Endothelial cell of umbilical vein (primary cell): Measurements from ENCODE around the gene PTPN14. TPM values are rescaled to one million over a fixed set of nuclear protein-coding genes. Genes with fewer than 3 reads are reported as not detected.

ENCODE experiments used
- BruUV-seq: library from RNA; stranded (reverse); fragments of 400-500 nt; replicated peaks from 2 replicates; lab custom pipeline; 2021; lab: Mats Ljungman, UMichigan
- CTCF ChIA-PET: fragments of 300-600, 350-600 bp; sonication (Branson Sonifier 250); formaldehyde crosslinking; loops from one replicate; lab custom pipeline; 2021; ENCODE audit warnings: antibody characterized with exemption, inconsistent platforms; lab: Charles Lee
- POLR2A ChIA-PET: fragments of 300-600, 350-600 bp; sonication (Branson Sonifier 250); formaldehyde crosslinking; loops from one replicate; lab custom pipeline; 2021; ENCODE audit warnings: antibody characterized with exemption, inconsistent platforms; lab: Charles Lee
- DNase-seq: peaks from one replicate; pipeline ENCODE4 v3.0.0-alpha.2; 2011; ENCODE audit warnings: low read depth, low spot score
- FAIRE-seq: peaks from 2 replicates; lab custom pipeline; 2011; peaks lifted over from hg19 to GRCh38; lab: Jason Lieb, UNC
- H2AFZ ChIP-seq: 2 replicates; pipeline ENCODE4 v1.6.0; 2012; ENCODE audit warnings: low read depth, low read length, control low read depth, inconsistent platforms
- H3K27ac ChIP-seq: 2 replicates; pipeline ENCODE4 v1.5.1; 2011; ENCODE audit warnings: low read depth, mild to moderate bottlenecking, control low read depth, low read length, moderate library complexity; ENCODE audit not compliant: insufficient read depth
- H3K27me3 ChIP-seq, 2 experiments: 2 replicates each; pipeline versions ENCODE4 v1.6.0 to v1.6.1; 2011; ENCODE audit warnings: low read length in 2 of 2, mixed read lengths in 1 of 2; ENCODE audit not compliant: control insufficient read depth in 2 of 2, insufficient read depth in 2 of 2
- H3K36me3 ChIP-seq, 2 experiments: 2 replicates in 1 of 2; 3 replicates in 1 of 2; pipeline ENCODE4 v1.5.1; 2011; ENCODE audit warnings: low read length in 2 of 2, mild to moderate bottlenecking in 1 of 2, moderate library complexity in 1 of 2; ENCODE audit not compliant: control insufficient read depth in 2 of 2, insufficient read depth in 2 of 2; ENCODE audit errors: extremely low read depth in 1 of 2
- H3K4me1 ChIP-seq: 3 replicates; pipeline ENCODE4 v1.5.1; 2011; ENCODE audit warnings: mild to moderate bottlenecking, low read length; ENCODE audit not compliant: control insufficient read depth, insufficient read depth; ENCODE audit errors: extremely low read depth
- H3K4me2 ChIP-seq: 2 replicates; pipeline ENCODE4 v1.6.1; 2011; ENCODE audit warnings: low read length, control low read depth, mixed read lengths; ENCODE audit not compliant: insufficient read depth
- H3K4me3 ChIP-seq, 3 experiments: fragments of 200-600 bp in 1 of 3; sonication (generic), shearing (Covaris generic) in 1 of 3; replicated peaks in 1 of 3; 2 replicates each; pipeline ENCODE4 v1.5.1; 2011 to 2016; ENCODE audit warnings: control low read depth in 3 of 3, low read length in 3 of 3, mild to moderate bottlenecking in 2 of 3, inconsistent platforms in 1 of 3, low read depth in 1 of 3, moderate library complexity in 1 of 3; ENCODE audit not compliant: insufficient read depth in 1 of 3
- H3K79me2 ChIP-seq: 2 replicates; pipeline ENCODE4 v1.6.0; 2012; ENCODE audit warnings: low read length, inconsistent platforms; ENCODE audit not compliant: control insufficient read depth, insufficient read depth
- H3K9ac ChIP-seq: replicated peaks from 2 replicates; pipeline ENCODE3; 2011; ENCODE audit warnings: low read length, control low read depth; ENCODE audit not compliant: insufficient read depth; ENCODE audit errors: extremely low read depth
- H3K9me1 ChIP-seq: replicated peaks from 3 replicates; pipeline ENCODE4 v1.6.0; 2011; ENCODE audit warnings: mild to moderate bottlenecking, low read length; ENCODE audit not compliant: control insufficient read depth, insufficient read depth; ENCODE audit errors: extremely low read depth
- H3K9me3 ChIP-seq: replicated peaks from 2 replicates; pipeline ENCODE4 v1.5.1; 2012; ENCODE audit warnings: low read length, inconsistent platforms; ENCODE audit not compliant: control insufficient read depth, insufficient read depth
- H4K20me1 ChIP-seq: replicated peaks from 2 replicates; pipeline ENCODE3; 2011; ENCODE audit warnings: mild to moderate bottlenecking, low read length; ENCODE audit not compliant: control insufficient read depth, insufficient read depth; ENCODE audit errors: extremely low read depth
- CTCF ChIP-seq, 2 donors: IDR thresholded peaks; 1 replicate in 1 of 2; 2 replicates in 1 of 2; pipeline ENCODE4 v1.5.1; 2011; ENCODE audit warnings: low read length in 2 of 2, mild to moderate bottlenecking in 2 of 2, moderate library complexity in 2 of 2, control low read depth in 1 of 2, inconsistent platforms in 1 of 2, low read depth in 1 of 2; ENCODE audit not compliant: insufficient read depth in 1 of 2; ENCODE audit errors: extremely low read depth in 1 of 2
- EZH2 ChIP-seq: IDR thresholded peaks from 2 replicates; pipeline ENCODE4 v1.6.1; 2012; ENCODE audit warnings: borderline replicate concordance, low read depth, mild to moderate bottlenecking, moderate library complexity, low read length, inconsistent platforms; ENCODE audit not compliant: severe bottlenecking
- FOS ChIP-seq: IDR thresholded peaks from 2 replicates; pipeline ENCODE4 v1.6.1; 2011; ENCODE audit warnings: mild to moderate bottlenecking, low read length, moderate library complexity, borderline replicate concordance; ENCODE audit not compliant: insufficient read depth
- GATA2 ChIP-seq: IDR thresholded peaks from 2 replicates; pipeline ENCODE4 v1.7.0; 2011; ENCODE audit warnings: low read depth, mild to moderate bottlenecking, moderate library complexity, mixed read lengths, low read length; ENCODE audit not compliant: insufficient read length, insufficient read depth
- JUN ChIP-seq: IDR thresholded peaks from 2 replicates; pipeline ENCODE4 v1.6.1; 2011; ENCODE audit warnings: borderline replicate concordance, low read depth; ENCODE audit not compliant: insufficient read length, insufficient read depth
- MAX ChIP-seq: IDR thresholded peaks from 2 replicates; pipeline ENCODE4 v1.6.1; 2011; ENCODE audit not compliant: insufficient read depth, insufficient read length
- MYC ChIP-seq: IDR thresholded peaks from one replicate; pipeline ENCODE4 v1.6.1; 2011; ENCODE audit warnings: mild to moderate bottlenecking, low read depth, low read length
- POLR2A ChIP-seq: IDR thresholded peaks from 2 replicates; pipeline ENCODE4 v1.6.1; 2012; ENCODE audit warnings: low read depth, mild to moderate bottlenecking, control low read depth, low read length
- POLR2AphosphoS5 ChIP-seq: IDR thresholded peaks from 2 replicates; pipeline ENCODE4 v1.6.1; 2012; ENCODE audit warnings: low read depth, mild to moderate bottlenecking, control low read depth, low read length, moderate library complexity; ENCODE audit not compliant: insufficient read depth
- dilution Hi-C: fragments of 300-500 bp; cut with MboI; formaldehyde crosslinking; loops from one replicate; pipeline ENCODE4 v1.15.0; 2019; ENCODE audit warnings: low sequenced_read_pairs; ENCODE audit not compliant: extremely low pct_ligation_motif_present
- intact Hi-C: fragments of 100-400 bp; cut with micrococcal nuclease; formaldehyde crosslinking; loops from one replicate; pipeline ENCODE4 v1.10.0; 2022
- polyA plus RNA-seq, 4 experiments: library from polyadenylated mRNA; depleted of rRNA in 3 of 4; stranded (reverse) in 3 of 4; unstranded in 1 of 4; fragments of >200 nt; gene quantifications; 2 replicates each; pipeline versions ENCODE4 v1.2.1 to v1.2.3, GENCODE V29; 2011 to 2012; ENCODE audit warnings: missing spikeins in 1 of 4
- total RNA-seq: library from RNA; stranded (reverse); gene quantifications from 2 replicates; pipeline ENCODE4 v1.2.3, GENCODE V29; 2021

Gene PTPN14
- total and polyA plus RNA-seq, 2 donors (not counting 3 experiments of a cell fraction or from before 2014, with no cell fraction given): 18.5 to 93.0 TPM

GRCh38 chr1:214475746-214476145 lies 75.7 kb downstream of the PTPN14 start:
- peak; percentile 79 for TF ChIP-seq GATA2
- TF ChIP-seq EZH2: no peak
- no peak for TF ChIP-seq JUN
- TF ChIP-seq MYC: no peak
- TF ChIP-seq POLR2A: no peak
- Histone ChIP-seq H3K4me3 (no peak overlapping the region), H3K9me1 (no peaks in the 10 kb centered on the region), H3K9ac (no peak overlapping the region), H3K27me3 (no peaks in the 10 kb centered on the region), H2AFZ (no peak overlapping the region), H4K20me1 (peaks cover 1% of the 10 kb centered on the region), H3K79me2 (peaks cover 96% of the 10 kb centered on the region), H3K36me3 (no peaks in the 10 kb centered on the region), H3K9me3 (no peaks in the 10 kb centered on the region), H3K4me1 (peaks cover 28% of the 10 kb centered on the region), H3K27ac (peak overlapping the region; percentile 70), H3K4me2 (peak overlapping the region; percentile 23)
- dilution Hi-C loops: loop anchor here (10.0 kb wide), 1 partner anchor 69 kb away; no protein-coding TSS in a partner anchor
- ChIA-PET POLR2A (no interaction called here), CTCF (interaction anchor here (0.9 to 1.8 kb wide), 7 partner anchors 9 to 143 kb away, joined by 3 to 10 read pairs (median 6); no protein-coding TSS in a partner anchor)
- BruUV-seq: no TSS peak
- no peak for DNase-seq
- intact Hi-C loops: loop anchor here (2.0 kb wide), 3 partner anchors 29 to 75 kb away; partner anchors contain the start of gene PTPN14
- no peak for FAIRE-seq

- no peak overlapping the region for H3K4me2 ChIP-seq
- H2AFZ ChIP-seq: no peak overlapping the region
- ChIA-PET CTCF (interaction anchor here (1.1 to 1.8 kb wide), 4 partner anchors 8 to 143 kb away, joined by 3 to 10 read pairs (median 6); no protein-coding TSS in a partner anchor), POLR2A (no interaction called here)
- no peaks in the 10 kb centered on the region for H3K9me1 ChIP-seq
- intact Hi-C loops: no loop called here
- no peak overlapping the region for H3K9ac ChIP-seq
- H4K20me1 ChIP-seq: no peaks in the 10 kb centered on the region
- TF ChIP-seq FOS (no peak), CTCF (IDR thresholded peaks at IDR 0.05; ENCODE audit: extremely low read depth in 1 of 2, insufficient read depth in 1 of 2, low read depth in 1 of 2, low read length in 2 of 2) (no peak), POLR2AphosphoS5 (no peak), MAX (no peak), POLR2A (no peak), MYC (no peak), EZH2 (no peak), JUN (no peak), GATA2 (no peak)
- H3K36me3 ChIP-seq: no peaks in the 10 kb centered on the region
- no peak overlapping the region for H3K4me3 ChIP-seq
- H3K4me1 ChIP-seq: peaks cover 28% of the 10 kb centered on the region
- H3K27ac ChIP-seq: peak overlapping the region; percentile 70
- DNase-seq (no peak), FAIRE-seq (no peak)
- BruUV-seq: TSS peak; percentile 35
- no peaks in the 10 kb centered on the region for H3K9me3 ChIP-seq
- peaks cover 95% of the 10 kb centered on the region for H3K79me2 ChIP-seq
- H3K27me3 ChIP-seq: no peaks in the 10 kb centered on the region
- dilution Hi-C loops: loop anchor here (10.0 kb wide), 1 partner anchor 69 kb away; no protein-coding TSS in a partner anchor
These were observed 76.1 kb downstream of the PTPN14 start for GRCh38 chr1:214475331-214475730.
